Measurements from ENCODE around the gene UCN2. TPM values are rescaled to one million over a fixed set of nuclear protein-coding genes. Genes with fewer than 3 reads are reported as not detected.

UCN2 gene
- total RNA-seq, 1 experiment from 2014 or later, result 0.68 TPM

DNA sequence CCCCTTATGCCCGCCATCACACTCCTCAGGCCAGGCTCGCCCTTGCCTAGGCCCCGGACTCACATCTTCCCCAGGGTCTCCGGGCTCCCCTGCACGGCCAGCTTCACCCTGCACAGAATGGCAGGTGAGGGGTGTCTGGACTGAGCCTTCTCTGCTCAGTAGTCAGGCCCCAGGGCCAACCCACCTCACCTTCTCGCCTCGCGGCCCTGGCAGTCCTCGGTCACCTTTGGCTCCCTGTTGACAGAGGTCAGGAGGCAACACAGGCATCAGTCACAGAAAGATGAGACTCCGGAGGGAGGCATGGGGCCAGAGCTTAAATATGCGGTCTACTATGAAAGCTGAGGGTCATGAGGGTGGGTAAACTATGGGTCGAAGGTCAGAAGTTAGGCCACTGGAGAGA is 8.4 kb upstream of the UCN2 start:
- Mint-ChIP-seq H3K36me3 (ENCODE audit: insufficient read depth in 1 of 3, low read depth in 3 of 3) (peaks cover 0 to 22% (median 0%) of the 10 kb centered on the region in 3 experiments; a peak in 4 of 7 replicates), H3K27ac (no peak overlapping the region; a peak in 1 of 7 replicates), H3K9me3 (no peaks in the 10 kb centered on the region), H3K4me1 (no peaks in the 10 kb centered on the region), H3K4me3 (no peak overlapping the region), H3K27me3 (ENCODE audit: low read depth) (no peaks in the 10 kb centered on the region)
- Histone ChIP-seq H4K8ac (replicated peaks; ENCODE audit: insufficient read length, low read depth, low read length) (no peak overlapping the region), H4K5ac (ENCODE audit: insufficient read length, low read depth, low read length) (no peak overlapping the region), H3K9me3 (ENCODE audit: control insufficient read depth, low read depth, low read length) (no peaks in the 10 kb centered on the region), H3K4me1 (ENCODE audit: insufficient read depth, low read length) (no peaks in the 10 kb centered on the region), H3K23me2 (ENCODE audit: insufficient read length, low read depth, low read length, poor library complexity, severe bottlenecking) (no peaks in the 10 kb centered on the region), H2AK5ac (ENCODE audit: insufficient read length, low read length) (no peak overlapping the region), H2BK20ac (ENCODE audit: low read depth, low read length, poor library complexity, severe bottlenecking) (no peak overlapping the region), H3K4me2 (ENCODE audit: insufficient read depth, insufficient read length, low read length) (no peak overlapping the region), H3K79me1 (ENCODE audit: insufficient read depth, low read depth, low read length, poor library complexity, severe bottlenecking) (no peaks in the 10 kb centered on the region), H3K79me2 (ENCODE audit: insufficient read depth, low read length) (no peaks in the 10 kb centered on the region), H3K9ac (ENCODE audit: extremely low read depth, insufficient read length, low read length) (no peak overlapping the region), H3K27me3 (ENCODE audit: insufficient read depth, low read length) (no peaks in the 10 kb centered on the region), H3K23ac (ENCODE audit: insufficient read length, low read depth, low read length) (no peak overlapping the region), H2AFZ (ENCODE audit: low read length) (no peak overlapping the region), H4K91ac (ENCODE audit: insufficient read length, low read depth, low read length) (no peak overlapping the region), H3K56ac (ENCODE audit: insufficient read length, low read depth, low read length) (no peak overlapping the region), H2BK5ac (ENCODE audit: insufficient read length, low read length) (no peak overlapping the region), H3K4ac (ENCODE audit: low read depth, low read length) (no peak overlapping the region), H4K20me1 (ENCODE audit: control insufficient read depth, insufficient read depth, insufficient read length) (no peaks in the 10 kb centered on the region), H3K18ac (ENCODE audit: insufficient read length, low read depth, low read length) (no peak overlapping the region), H3K14ac (ENCODE audit: insufficient read depth, low read length) (no peak overlapping the region), H3K27ac (ENCODE audit: insufficient read length, low read depth, low read length) (no peak overlapping the region), H3T11ph (ENCODE audit: low read length) (no peak overlapping the region), H2BK12ac (ENCODE audit: insufficient read length, low read depth, low read length) (no peak overlapping the region), H2BK15ac (ENCODE audit: low read depth, low read length) (no peak overlapping the region), H2BK120ac (ENCODE audit: low read depth, low read length, poor library complexity, severe bottlenecking) (no peak overlapping the region)
- no peak for DNase-seq
- TF ChIP-seq, protein P1, sequence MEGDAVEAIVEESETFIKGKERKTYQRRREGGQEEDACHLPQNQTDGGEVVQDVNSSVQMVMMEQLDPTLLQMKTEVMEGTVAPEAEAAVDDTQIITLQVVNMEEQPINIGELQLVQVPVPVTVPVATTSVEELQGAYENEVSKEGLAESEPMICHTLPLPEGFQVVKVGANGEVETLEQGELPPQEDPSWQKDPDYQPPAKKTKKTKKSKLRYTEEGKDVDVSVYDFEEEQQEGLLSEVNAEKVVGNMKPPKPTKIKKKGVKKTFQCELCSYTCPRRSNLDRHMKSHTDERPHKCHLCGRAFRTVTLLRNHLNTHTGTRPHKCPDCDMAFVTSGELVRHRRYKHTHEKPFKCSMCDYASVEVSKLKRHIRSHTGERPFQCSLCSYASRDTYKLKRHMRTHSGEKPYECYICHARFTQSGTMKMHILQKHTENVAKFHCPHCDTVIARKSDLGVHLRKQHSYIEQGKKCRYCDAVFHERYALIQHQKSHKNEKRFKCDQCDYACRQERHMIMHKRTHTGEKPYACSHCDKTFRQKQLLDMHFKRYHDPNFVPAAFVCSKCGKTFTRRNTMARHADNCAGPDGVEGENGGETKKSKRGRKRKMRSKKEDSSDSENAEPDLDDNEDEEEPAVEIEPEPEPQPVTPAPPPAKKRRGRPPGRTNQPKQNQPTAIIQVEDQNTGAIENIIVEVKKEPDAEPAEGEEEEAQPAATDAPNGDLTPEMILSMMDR (conservative IDR thresholded peaks at IDR 0.05), result no peak
- no CpG with 5 or more reads among the region's 12 CpGs for WGBS (ENCODE audit: extremely low coverage, insufficient read length, low lambda C conversion rate)
